ENCODE results near the gene TCF19. TPM values are rescaled to one million over a fixed set of nuclear protein-coding genes. Genes with fewer than 3 reads are reported as not detected.

The TCF19 gene
- total and polyA plus RNA-seq, 2 donors (not counting 1 experiment from before 2014, with no cell fraction given): 7.2 to 8.4 TPM

GRCh38 chr6:31158863-31159855, 770 bp downstream of the TCF19 start:
- no peak for TF ChIP-seq CTCF (conservative IDR thresholded peaks at IDR 0.05 in 1 of 2, IDR thresholded peaks at IDR 0.05 in 1 of 2; ENCODE audit: low read depth in 1 of 2, low read length in 2 of 2)
- TF ChIP-seq EZH2 (IDR thresholded peaks at IDR 0.05; ENCODE audit: low read length, missing control alignments): no peak
- H3K27ac ChIP-seq (ENCODE audit: insufficient read depth, low read length): peak overlapping the region; percentile 71
- no peaks in the 10 kb centered on the region for H3K9me3 ChIP-seq (ENCODE audit: control insufficient read depth, insufficient read depth, low read depth, low read length)
- no peaks in the 10 kb centered on the region for H3K27me3 ChIP-seq (ENCODE audit: control insufficient read depth, insufficient read depth, low read length)
- peaks cover 5% of the 10 kb centered on the region for H3K36me3 ChIP-seq (ENCODE audit: control insufficient read depth, insufficient read depth, low read length)
- H3K79me2 ChIP-seq (ENCODE audit: control insufficient read depth, insufficient read depth, low read length): peaks cover 23% of the 10 kb centered on the region
- no peaks in the 10 kb centered on the region for H4K20me1 ChIP-seq (ENCODE audit: control insufficient read depth, extremely low read depth, insufficient read depth, low read length)
- H3K4me2 ChIP-seq (ENCODE audit: extremely low read depth, insufficient read depth, low read length): peak overlapping the region; percentile 97
- peak; percentile 15 to 25 for DNase-seq (ENCODE audit: low read depth in 2 of 2)
- peak overlapping the region; percentile 90 for H2AFZ ChIP-seq (ENCODE audit: low read length)
- peak overlapping the region; percentile 70 for H3K9ac ChIP-seq (ENCODE audit: insufficient read depth, low read length)
- H3K4me3 ChIP-seq (replicated peaks in 1 of 4; ENCODE audit: control extremely low read depth in 1 of 4, insufficient read depth in 1 of 4, low read depth in 3 of 4, low read length in 4 of 4): peak overlapping the region; percentile 86 to 95 (median 92)
- H3K4me1 ChIP-seq (ENCODE audit: control insufficient read depth, extremely low read depth, insufficient read depth, low read length): peaks cover 11% of the 10 kb centered on the region

- Histone ChIP-seq H4K20me1 (ENCODE audit: control insufficient read depth, extremely low read depth, insufficient read depth, low read length) (no peaks in the 10 kb centered on the region), H3K27ac (ENCODE audit: insufficient read depth, low read length) (no peak overlapping the region), H3K4me1 (ENCODE audit: control insufficient read depth, extremely low read depth, insufficient read depth, low read length) (peaks cover 11% of the 10 kb centered on the region), H3K36me3 (ENCODE audit: control insufficient read depth, insufficient read depth, low read length) (peaks cover 3% of the 10 kb centered on the region), H3K9me3 (ENCODE audit: control insufficient read depth, insufficient read depth, low read depth, low read length) (no peaks in the 10 kb centered on the region), H2AFZ (ENCODE audit: low read length) (no peak overlapping the region), H3K79me2 (ENCODE audit: control insufficient read depth, insufficient read depth, low read length) (peaks cover 23% of the 10 kb centered on the region), H3K9ac (ENCODE audit: insufficient read depth, low read length) (no peak overlapping the region), H3K4me3 (replicated peaks in 1 of 4; ENCODE audit: control extremely low read depth in 1 of 4, insufficient read depth in 1 of 4, low read depth in 3 of 4, low read length in 4 of 4) (no peak overlapping the region), H3K4me2 (ENCODE audit: extremely low read depth, insufficient read depth, low read length) (no peak overlapping the region), H3K27me3 (ENCODE audit: control insufficient read depth, insufficient read depth, low read length) (no peaks in the 10 kb centered on the region)
- DNase-seq (ENCODE audit: low read depth in 2 of 2): no peak
- TF ChIP-seq CTCF (conservative IDR thresholded peaks at IDR 0.05 in 1 of 2, IDR thresholded peaks at IDR 0.05 in 1 of 2; ENCODE audit: low read depth in 1 of 2, low read length in 2 of 2) (no peak), EZH2 (IDR thresholded peaks at IDR 0.05; ENCODE audit: low read length, missing control alignments) (no peak)
Observed at GRCh38 chr6:31161216-31162126, 3.1 kb downstream of the TCF19 start.

Measured in fibroblast of lung (primary cell).